Middle frontal gyrus (tissue), 1 donor: Measurements from ENCODE around the gene MYT1.

Experiments used
- DNase-seq: peaks from one replicate; pipeline ENCODE4 v3.0.0-alpha.2; 2015; ENCODE audit warnings: low spot score; ENCODE audit errors: extremely low spot score

The MYT1 gene

GRCh38 chr20:64212755-64213154 is 48.5 kb downstream of the MYT1 start:
- no peak for DNase-seq

- no peak for DNase-seq
Measured at GRCh38 chr20:64214113-64214512, 49.9 kb downstream of the MYT1 start.

GRCh38 chr20:64214952-64215351 is 50.7 kb downstream of the MYT1 start:
- DNase-seq: no peak

- DNase-seq: no peak
Measured at GRCh38 chr20:64216036-64216435, 51.8 kb downstream of the MYT1 start.

GRCh38 chr20:64216910-64217309 is 52.7 kb downstream of the MYT1 start:
- no peak for DNase-seq

GRCh38 chr20:64217539-64218221 is 53.4 kb downstream of the MYT1 start:
- no peak for DNase-seq

GRCh38 chr20:64219202-64219601 is 55.0 kb downstream of the MYT1 start:
- DNase-seq: no peak

GRCh38 chr20:64219730-64220129 is 55.5 kb downstream of the MYT1 start:
- no peak for DNase-seq

GRCh38 chr20:64220420-64220819 is 56.2 kb downstream of the MYT1 start:
- DNase-seq: no peak

- DNase-seq: no peak
Measured at GRCh38 chr20:64220891-64221527, 56.8 kb downstream of the MYT1 start.

GRCh38 chr20:64222291-64222735 is 58.1 kb downstream of the MYT1 start:
- DNase-seq: no peak

GRCh38 chr20:64222851-64223525 is 58.7 kb downstream of the MYT1 start:
- DNase-seq: no peak

- DNase-seq: no peak
Measured at GRCh38 chr20:64223526-64224067, 59.3 kb downstream of the MYT1 start.

- no peak for DNase-seq
Measured at GRCh38 chr20:64224351-64225170, 60.3 kb downstream of the MYT1 start.

- DNase-seq: no peak
Measured at GRCh38 chr20:64225171-64225595, 60.9 kb downstream of the MYT1 start.

GRCh38 chr20:64225828-64226598 is 61.8 kb downstream of the MYT1 start:
- DNase-seq: no peak

GRCh38 chr20:64226686-64227580 is 62.7 kb downstream of the MYT1 start:
- no peak for DNase-seq

GRCh38 chr20:64228086-64228653 is 63.9 kb downstream of the MYT1 start:
- no peak for DNase-seq
